Adrenal gland (tissue), 5 donors: ENCODE results near the gene SYNRG.

Experiments used
- CTCF ChIP-seq, 6 experiments: fragments of 450-650 bp in 4 of 6; fragments of 200-600 bp in 2 of 6; sonication (generic) in 1 of 6; IDR thresholded peaks; 1 replicate in 5 of 6; 2 replicates in 1 of 6; pipeline versions ENCODE4 v1.5.1 to v1.8.0; 2016 to 2021; ENCODE audit warnings: antibody characterized with exemption in 6 of 6, mild to moderate bottlenecking in 2 of 6, moderate library complexity in 1 of 6
- POLR2A ChIP-seq, 2 donors: fragments of 450-650 bp; IDR thresholded peaks; one replicate each; pipeline ENCODE4 v1.6.1; 2017; ENCODE audit warnings: antibody characterized with exemption in 2 of 2, mild to moderate bottlenecking in 2 of 2, moderate library complexity in 1 of 2
- donor health status: DM: no; HTN: no; CAD: no.

GRCh38 chr17:37650419-37651003 lies 41.3 kb upstream of the SYNRG start:
- no peak for TF ChIP-seq POLR2A (IDR thresholded peaks at IDR 0.05)
- peak in 5 of 6 experiments; percentile 24 to 49 (median 40) for TF ChIP-seq CTCF (IDR thresholded peaks at IDR 0.05)
